Measurements from ENCODE around the gene CALN1. TPM values are rescaled to one million over a fixed set of nuclear protein-coding genes. Genes with fewer than 3 reads are reported as not detected.
A peak's percentile ranks its signal among the peaks of the same experiment; 100 is the strongest.
"Not testable (repeated sequence)": the region's sequence is repeated elsewhere in the genome, so short reads cannot be mapped to it uniquely, and the experiment has no call there.

CALN1 gene
- total RNA-seq, 1 donor from 2014 or later = not detected

DNA sequence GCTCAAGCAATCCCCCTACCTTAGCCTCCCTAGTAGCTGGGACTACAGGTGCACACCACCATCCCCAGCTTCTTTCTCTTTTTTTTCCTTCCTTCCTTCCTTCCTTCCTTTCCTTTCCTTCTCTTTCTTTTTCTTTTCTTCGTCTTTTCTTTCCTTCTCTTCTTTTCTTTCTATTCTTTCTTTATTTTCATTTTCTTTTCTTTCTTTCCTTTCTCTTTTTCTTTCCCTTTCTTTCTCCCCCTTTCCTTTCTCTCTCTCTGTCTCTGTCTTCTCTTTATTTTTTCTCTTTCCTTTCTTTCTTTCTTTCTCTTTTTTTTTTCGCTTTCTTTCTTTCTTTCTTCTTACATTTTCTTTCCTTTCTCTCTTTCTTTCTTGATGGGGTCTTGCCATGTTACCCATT, 658.9 kb downstream of the CALN1 start:
- no peaks in the 10 kb centered on the region for H3K4me1 Mint-ChIP-seq (ENCODE audit: low read depth)
- no peak overlapping the region for H3K4me3 Mint-ChIP-seq (ENCODE audit: low read depth)
- DNase-seq (ENCODE audit: low spot score) = no peak
- no peak overlapping the region for H3K27ac Mint-ChIP-seq
- H3K36me3 Mint-ChIP-seq (ENCODE audit: low read depth) = no peaks in the 10 kb centered on the region
- H3K27me3 Mint-ChIP-seq (ENCODE audit: low read depth) = no peaks in the 10 kb centered on the region
- H3K9me3 Mint-ChIP-seq = peaks cover 16% of the 10 kb centered on the region
- intact Hi-C loops (cut with micrococcal nuclease) = loop anchor here (5.0 kb wide), 1 partner anchor 739 kb away; no protein-coding TSS in a partner anchor

DNA sequence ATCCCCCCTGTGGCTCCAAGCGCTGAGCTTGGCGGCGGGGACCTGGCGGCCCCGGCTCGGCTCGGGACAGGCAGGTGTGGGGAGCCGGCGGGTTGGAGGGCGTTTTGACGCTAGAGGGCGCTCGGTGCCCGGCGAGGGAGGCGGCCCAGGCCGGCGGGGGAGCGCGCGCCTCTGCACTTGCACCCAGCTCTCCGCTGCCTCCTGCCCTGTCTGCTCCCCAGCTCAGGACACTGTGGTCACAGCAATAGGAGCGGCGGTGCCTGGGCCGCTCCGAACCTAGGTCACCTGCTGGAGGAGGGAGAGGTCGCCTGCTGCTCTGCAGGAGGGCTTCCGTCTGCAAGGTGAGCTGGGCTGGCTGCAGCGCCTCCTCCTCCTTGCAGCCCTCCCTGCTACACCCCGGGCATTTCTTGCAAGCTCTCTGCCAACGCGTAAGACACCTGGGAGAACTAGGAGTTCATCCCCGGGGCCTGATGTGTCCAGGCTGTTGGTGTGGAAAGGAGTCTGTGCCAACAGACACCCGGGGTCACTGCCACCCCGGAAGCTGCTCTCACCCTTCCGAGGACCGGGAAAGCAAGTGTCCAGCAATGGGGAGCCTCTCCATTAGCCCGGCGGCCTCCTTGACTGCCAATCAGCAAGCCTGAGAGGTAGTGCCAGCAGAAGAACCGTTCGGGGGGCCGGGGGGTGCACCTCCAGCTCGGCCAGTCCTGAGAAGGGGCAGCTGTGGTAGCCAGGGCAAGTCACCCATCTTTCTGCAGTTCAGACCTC, 659.8 kb downstream of the CALN1 start:
- Mint-ChIP-seq H3K9me3 (peaks cover 13% of the 10 kb centered on the region), H3K4me3 (ENCODE audit: low read depth) (no peak overlapping the region)

DNA sequence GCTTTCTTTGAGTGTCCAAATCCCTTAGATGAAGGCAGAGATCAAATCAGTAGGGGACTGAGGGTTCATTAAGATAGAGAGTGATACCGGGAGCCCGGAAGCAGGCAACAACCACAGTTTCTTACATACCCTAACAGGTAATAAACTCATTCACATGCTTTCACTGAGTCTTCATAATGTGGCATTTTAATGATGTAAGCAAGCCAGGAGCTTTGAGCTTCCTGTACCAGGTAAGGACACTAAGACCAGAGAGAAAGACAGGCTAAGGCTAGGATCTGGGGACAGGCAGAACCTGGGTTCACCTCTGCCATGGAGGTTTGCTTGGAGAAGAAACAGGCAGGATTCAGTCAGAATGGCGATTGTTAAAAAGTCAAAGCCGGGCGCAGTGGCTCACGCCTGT, 661.8 kb downstream of the CALN1 start:
- no peak for DNase-seq (ENCODE audit: low spot score)
- H3K27me3 Mint-ChIP-seq (ENCODE audit: low read depth) = no peaks in the 10 kb centered on the region
- intact Hi-C loops (cut with micrococcal nuclease) = loop anchor here (5.0 kb wide), 1 partner anchor 742 kb away; no protein-coding TSS in a partner anchor
- H3K9me3 Mint-ChIP-seq = peaks cover 14% of the 10 kb centered on the region
- H3K4me3 Mint-ChIP-seq (ENCODE audit: low read depth) = no peak overlapping the region
- H3K4me1 Mint-ChIP-seq (ENCODE audit: low read depth) = no peaks in the 10 kb centered on the region
- H3K36me3 Mint-ChIP-seq (ENCODE audit: low read depth) = no peaks in the 10 kb centered on the region
- H3K27ac Mint-ChIP-seq = no peak overlapping the region

More for the DNA sequence above, 659.8 kb downstream of the CALN1 start:
- Mint-ChIP-seq H3K36me3 (ENCODE audit: low read depth) (no peaks in the 10 kb centered on the region), H3K27ac (no peak overlapping the region), H3K4me1 (ENCODE audit: low read depth) (no peaks in the 10 kb centered on the region), H3K27me3 (ENCODE audit: low read depth) (no peaks in the 10 kb centered on the region)
- intact Hi-C loops (cut with micrococcal nuclease) = loop anchor here (5.0 kb wide), 1 partner anchor 740 kb away; no protein-coding TSS in a partner anchor
- peak; percentile 17 for DNase-seq (ENCODE audit: low spot score)

GRCh38 chr7:71746006-71746405, 666.1 kb downstream of the CALN1 start:
- Mint-ChIP-seq H3K4me1 (ENCODE audit: low read depth) (no peaks in the 10 kb centered on the region), H3K27ac (no peak overlapping the region)

DNA sequence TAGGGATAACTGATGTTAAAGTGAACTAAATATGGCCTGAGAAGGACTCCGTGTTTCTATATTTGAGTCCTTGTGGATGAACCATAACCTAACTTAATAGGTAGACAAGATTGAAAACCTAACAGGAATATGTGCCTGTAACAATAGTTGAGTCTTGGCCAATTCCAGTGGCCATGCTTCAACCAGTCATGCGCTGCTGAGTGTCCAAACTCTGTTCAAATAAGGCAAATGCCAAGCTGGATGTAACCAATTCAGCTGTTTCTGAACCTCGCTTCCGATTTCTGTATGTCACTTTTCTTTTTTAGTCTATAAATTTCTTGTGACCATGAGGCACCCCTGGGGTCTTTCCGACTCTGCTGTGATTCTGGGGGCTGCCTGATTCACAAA, 672.0 kb downstream of the CALN1 start:
- intact Hi-C loops (cut with micrococcal nuclease) = no loop called here
- Mint-ChIP-seq H3K4me1 (ENCODE audit: low read depth) (no peaks in the 10 kb centered on the region), H3K4me3 (ENCODE audit: low read depth) (no peak overlapping the region), H3K27ac (no peak overlapping the region), H3K36me3 (ENCODE audit: low read depth) (no peaks in the 10 kb centered on the region), H3K27me3 (ENCODE audit: low read depth) (no peaks in the 10 kb centered on the region), H3K9me3 (no peaks in the 10 kb centered on the region)
- DNase-seq (ENCODE audit: low spot score) = no peak

More at GRCh38 chr7:71746006-71746405, 666.1 kb downstream of the CALN1 start:
- intact Hi-C loops (cut with micrococcal nuclease) = no loop called here
- Mint-ChIP-seq H3K9me3 (peaks cover 14% of the 10 kb centered on the region), H3K36me3 (ENCODE audit: low read depth) (no peaks in the 10 kb centered on the region), H3K4me3 (ENCODE audit: low read depth) (no peak overlapping the region), H3K27me3 (ENCODE audit: low read depth) (no peaks in the 10 kb centered on the region)
- no peak for DNase-seq (ENCODE audit: low spot score)

DNA sequence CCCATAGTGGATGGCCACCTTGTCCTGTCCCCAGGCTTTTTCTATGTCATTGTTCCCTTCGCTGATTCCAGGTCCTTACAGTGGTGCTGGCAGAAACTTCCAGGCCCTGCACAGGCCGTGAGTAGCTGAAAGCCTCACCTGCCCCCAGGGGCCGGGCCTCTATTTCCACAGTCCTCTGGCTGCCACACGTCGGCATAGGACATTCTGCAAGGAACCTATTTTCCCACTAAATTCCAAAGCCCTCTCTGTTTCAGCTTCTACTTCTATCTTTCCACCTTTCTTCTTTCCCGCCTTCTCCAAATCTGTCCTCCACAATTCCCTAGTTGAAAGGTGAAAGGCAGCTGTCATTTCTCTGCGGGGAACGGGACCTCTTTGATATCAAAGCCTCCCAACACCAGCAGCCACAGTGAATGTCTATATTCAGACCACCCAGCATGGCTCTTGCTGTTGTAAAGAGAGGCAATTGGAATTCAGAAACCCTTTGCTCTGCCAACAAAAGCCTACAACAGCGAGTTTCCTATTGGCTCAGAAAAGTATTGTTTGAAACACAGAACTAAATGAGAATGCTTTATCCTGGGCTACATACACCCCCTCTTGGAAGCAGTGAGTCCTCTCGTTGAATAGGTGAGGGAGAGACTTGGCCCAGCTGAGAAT, 672.5 kb downstream of the CALN1 start:
- Mint-ChIP-seq H3K4me1 (ENCODE audit: low read depth) (no peaks in the 10 kb centered on the region), H3K27ac (no peak overlapping the region), H3K4me3 (ENCODE audit: low read depth) (no peak overlapping the region), H3K36me3 (ENCODE audit: low read depth) (no peaks in the 10 kb centered on the region), H3K9me3 (no peaks in the 10 kb centered on the region), H3K27me3 (ENCODE audit: low read depth) (no peaks in the 10 kb centered on the region)
- DNase-seq (ENCODE audit: low spot score) = no peak
- intact Hi-C loops (cut with micrococcal nuclease) = no loop called here

- H3K4me1 Mint-ChIP-seq (ENCODE audit: low read depth); H3K27ac Mint-ChIP-seq; H3K9me3 Mint-ChIP-seq; intact Hi-C loops (cut with micrococcal nuclease); H3K36me3 Mint-ChIP-seq (ENCODE audit: low read depth); H3K27me3 Mint-ChIP-seq (ENCODE audit: low read depth); H3K4me3 Mint-ChIP-seq (ENCODE audit: low read depth); DNase-seq (ENCODE audit: low spot score): not testable (repeated sequence)
Measured at GRCh38 chr7:71737931-71738540, 674.1 kb downstream of the CALN1 start.

GRCh38 chr7:71735961-71736556, 676.1 kb downstream of the CALN1 start:
- H3K36me3 Mint-ChIP-seq (ENCODE audit: low read depth) = no peaks in the 10 kb centered on the region
- peak; percentile 18 for DNase-seq (ENCODE audit: low spot score)
- no peak overlapping the region for H3K4me3 Mint-ChIP-seq (ENCODE audit: low read depth)
- intact Hi-C loops (cut with micrococcal nuclease) = loop anchor here (1.0 kb wide), 1 partner anchor 907 kb away; no protein-coding TSS in a partner anchor
- no peaks in the 10 kb centered on the region for H3K9me3 Mint-ChIP-seq
- H3K4me1 Mint-ChIP-seq (ENCODE audit: low read depth) = no peaks in the 10 kb centered on the region
- H3K27ac Mint-ChIP-seq = no peak overlapping the region
- H3K27me3 Mint-ChIP-seq (ENCODE audit: low read depth) = no peaks in the 10 kb centered on the region

DNA sequence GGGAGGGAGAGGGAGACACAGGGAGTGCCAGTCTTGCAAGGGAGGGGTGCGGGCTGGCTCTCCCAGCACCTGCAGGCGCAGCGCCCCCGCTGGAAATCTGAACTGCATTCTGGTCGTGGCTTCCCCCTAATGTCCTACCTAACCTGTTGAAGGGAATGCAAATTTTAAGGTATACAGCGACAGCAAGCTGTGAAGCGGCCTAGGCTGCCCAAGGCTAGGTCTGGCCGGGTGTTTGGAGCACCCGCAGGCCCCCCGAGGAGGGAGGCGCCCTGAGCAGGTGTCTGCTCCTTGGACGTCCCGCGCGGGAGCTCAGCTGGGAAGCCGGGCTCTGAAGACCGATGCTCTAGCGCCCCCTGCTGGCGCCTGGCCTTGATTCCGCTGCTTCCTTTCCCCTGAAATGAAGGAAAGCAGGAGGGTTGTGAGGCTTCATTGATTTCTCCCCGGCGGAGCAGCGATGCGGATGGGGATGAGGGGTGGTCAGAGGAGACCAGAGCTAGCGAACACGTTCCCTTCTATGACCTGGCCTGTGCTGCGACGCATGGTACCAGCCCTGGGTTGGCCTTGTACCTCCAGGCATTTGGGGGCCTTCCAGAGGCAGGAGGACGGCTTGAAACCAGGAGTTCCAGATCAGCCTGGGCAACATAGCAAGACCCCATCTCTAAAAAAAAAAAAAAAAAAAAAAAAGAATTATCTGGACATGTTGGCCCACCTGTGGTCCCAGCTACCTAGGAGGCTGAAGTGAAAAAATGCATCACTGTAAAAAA, 678.8 kb downstream of the CALN1 start:
- H3K4me1 Mint-ChIP-seq (ENCODE audit: low read depth) = no peaks in the 10 kb centered on the region
- peak; percentile 32 for DNase-seq (ENCODE audit: low spot score)
- no peak overlapping the region for H3K27ac Mint-ChIP-seq
- H3K9me3 Mint-ChIP-seq = no peaks in the 10 kb centered on the region
- H3K36me3 Mint-ChIP-seq (ENCODE audit: low read depth) = no peaks in the 10 kb centered on the region
- no peak overlapping the region for H3K4me3 Mint-ChIP-seq (ENCODE audit: low read depth)
- intact Hi-C loops (cut with micrococcal nuclease) = loop anchor here (2.0 kb wide), 1 partner anchor 876 kb away; no protein-coding TSS in a partner anchor
- H3K27me3 Mint-ChIP-seq (ENCODE audit: low read depth) = no peaks in the 10 kb centered on the region

DNA sequence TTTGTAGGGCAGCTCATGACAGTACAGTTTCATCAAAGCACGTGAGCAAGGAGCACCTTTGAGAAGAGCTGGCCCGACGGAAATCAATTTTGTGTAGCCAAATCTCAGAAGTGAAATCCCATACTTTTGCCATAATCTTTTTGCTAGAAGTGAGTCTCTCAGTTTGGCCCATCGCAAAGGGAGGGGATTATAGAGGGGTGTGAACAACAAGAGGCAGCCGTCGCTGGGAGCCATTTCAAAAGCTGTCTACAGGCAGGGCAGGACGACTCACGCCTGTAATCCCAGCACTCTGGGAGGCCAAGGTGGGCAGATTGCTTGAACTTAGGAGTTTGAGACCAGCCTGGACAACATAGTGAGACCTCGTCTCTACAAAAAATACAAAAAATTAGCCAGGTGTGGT, 680.4 kb downstream of the CALN1 start:
- intact Hi-C loops (cut with micrococcal nuclease) = loop anchor here (2.0 kb wide), 1 partner anchor 875 kb away; no protein-coding TSS in a partner anchor
- Mint-ChIP-seq H3K4me3 (ENCODE audit: low read depth) (no peak overlapping the region), H3K27me3 (ENCODE audit: low read depth) (no peaks in the 10 kb centered on the region), H3K27ac (no peak overlapping the region), H3K9me3 (peaks cover 5% of the 10 kb centered on the region), H3K4me1 (ENCODE audit: low read depth) (no peaks in the 10 kb centered on the region), H3K36me3 (ENCODE audit: low read depth) (no peaks in the 10 kb centered on the region)
- no peak for DNase-seq (ENCODE audit: low spot score)

Data from activated T-helper 2 cell treated with anti-CD3 and anti-CD28 coated beads, Interferon-gamma antibody, Interleukin-2, Interleukin-4, amounts not matched to agents 10 μg/mL and 5 μg/mL and 100 μg/mL, durations not matched to agents 14 hours and 24 hours and 36 hours (primary cell).